IMR-90 (cell line): ENCODE results near the gene CD1B. TPM values are rescaled to one million over a fixed set of nuclear protein-coding genes. Genes with fewer than 3 reads are reported as not detected.

ENCODE experiments used
- ATAC-seq: fragments of 200-7000 bp; cut with Tn5 transposase; 2 replicates; pipeline ENCODE4 v1.9.1; 2020; ENCODE audit warnings: low read depth, mild to moderate bottlenecking, moderate library complexity
- BruUV-seq: library from RNA; stranded (reverse); fragments of 400-500 nt; replicated peaks from 2 replicates; lab custom pipeline; 2021; lab: Mats Ljungman, UMichigan
- CTCF ChIA-PET: fragments of 300-600 bp; formaldehyde crosslinking; extraction: SDS; loops from one replicate; lab custom pipeline; 2021; ENCODE audit warnings: antibody characterized with exemption; lab: Yijun Ruan, JAX
- POLR2A ChIA-PET: fragments of 300-600 bp; sonication (Branson Sonifier 250); formaldehyde crosslinking; loops from one replicate; lab custom pipeline; 2022; ENCODE audit warnings: antibody characterized with exemption; ENCODE audit not compliant: unreplicated experiment; lab: Charles Lee
- DNase-seq: peaks from one replicate; pipeline ENCODE4 v3.0.0; 2013
- H2AFZ ChIP-seq: replicated peaks from 2 replicates; pipeline ENCODE3; 2013; ENCODE audit warnings: low read length, mild to moderate bottlenecking; ENCODE audit not compliant: poor library complexity
- H2AK5ac ChIP-seq: 2 replicates; pipeline ENCODE4 v1.6.1; 2013; ENCODE audit warnings: low read depth, low read length, inconsistent platforms
- H2AK9ac ChIP-seq: replicated peaks from 2 replicates; pipeline ENCODE3; 2013; ENCODE audit warnings: mild to moderate bottlenecking, low read depth, low read length, moderate library complexity; ENCODE audit not compliant: poor library complexity
- H2BK120ac ChIP-seq: 2 replicates; pipeline ENCODE4 v1.6.1; 2013; ENCODE audit warnings: low read depth, low read length, inconsistent platforms
- H2BK15ac ChIP-seq: 3 replicates; pipeline ENCODE4 v1.6.1; 2013; ENCODE audit warnings: low read depth, low read length, inconsistent platforms
- H2BK20ac ChIP-seq: 2 replicates; pipeline ENCODE4 v1.6.1; 2013; ENCODE audit warnings: low read depth, mild to moderate bottlenecking, inconsistent platforms, low read length, moderate library complexity
- H2BK5ac ChIP-seq: 2 replicates; pipeline ENCODE4 v1.6.1; 2013; ENCODE audit warnings: mild to moderate bottlenecking, low read depth, low read length, inconsistent platforms; ENCODE audit not compliant: poor library complexity, severe bottlenecking
- H3K14ac ChIP-seq: replicated peaks from 2 replicates; pipeline ENCODE4 v1.6.1; 2013; ENCODE audit warnings: low read depth, low read length, inconsistent platforms
- H3K18ac ChIP-seq: 2 replicates; pipeline ENCODE4 v1.6.1; 2013; ENCODE audit warnings: low read depth, low read length, control low read depth
- H3K23ac ChIP-seq: 2 replicates; pipeline ENCODE4 v1.6.1; 2013; ENCODE audit warnings: low read depth, low read length, inconsistent platforms
- H3K27ac ChIP-seq: 2 replicates; pipeline ENCODE4 v1.5.1; 2013; ENCODE audit warnings: mild to moderate bottlenecking, control low read depth, low read length; ENCODE audit not compliant: insufficient read depth
- H3K27me3 ChIP-seq: 2 replicates; pipeline ENCODE4 v1.6.1; 2013; ENCODE audit warnings: low read length; ENCODE audit not compliant: control insufficient read depth, insufficient read depth
- H3K36me3 ChIP-seq: 2 replicates; pipeline ENCODE4 v1.6.1; 2013; ENCODE audit warnings: low read length, mixed read lengths; ENCODE audit not compliant: control insufficient read depth, insufficient read depth
- H3K4ac ChIP-seq: 2 replicates; pipeline ENCODE4 v1.6.1; 2013; ENCODE audit warnings: low read depth, low read length, inconsistent platforms
- H3K4me1 ChIP-seq: 2 replicates; pipeline ENCODE4 v1.6.1; 2013; ENCODE audit warnings: low read length, mixed read lengths; ENCODE audit not compliant: control insufficient read depth, insufficient read depth
- H3K4me2 ChIP-seq: 2 replicates; pipeline ENCODE4 v1.6.1; 2013; ENCODE audit warnings: low read depth, mild to moderate bottlenecking, control low read depth, low read length, moderate library complexity
- H3K4me3 ChIP-seq: 2 replicates; pipeline ENCODE4 v1.5.1; 2013; ENCODE audit warnings: low read depth, mild to moderate bottlenecking, control low read depth, low read length, moderate library complexity; ENCODE audit not compliant: insufficient read depth
- H3K56ac ChIP-seq: 2 replicates; pipeline ENCODE4 v1.6.1; 2013; ENCODE audit warnings: low read length, inconsistent platforms; ENCODE audit not compliant: insufficient read depth; ENCODE audit errors: extremely low read depth
- H3K79me1 ChIP-seq, 2 experiments: 2 replicates each; pipeline ENCODE4 v1.6.1; 2013; ENCODE audit warnings: low read length in 2 of 2, inconsistent platforms in 1 of 2, low read depth in 1 of 2
- H3K9ac ChIP-seq: 2 replicates; pipeline ENCODE4 v1.6.1; 2013; ENCODE audit warnings: low read depth, low read length, control low read depth
- H3K9me1 ChIP-seq: 2 replicates; pipeline ENCODE4 v1.6.1; 2013; ENCODE audit warnings: low read length, inconsistent platforms; ENCODE audit not compliant: insufficient read depth
- H3K9me3 ChIP-seq: 2 replicates; pipeline ENCODE4 v1.6.1; 2013; ENCODE audit warnings: low read length; ENCODE audit not compliant: control insufficient read depth, insufficient read depth
- H4K20me1 ChIP-seq: 2 replicates; pipeline ENCODE4 v1.6.1; 2013; ENCODE audit warnings: low read length, inconsistent platforms; ENCODE audit not compliant: insufficient read depth
- H4K5ac ChIP-seq: 2 replicates; pipeline ENCODE4 v1.6.1; 2013; ENCODE audit warnings: mild to moderate bottlenecking, low read depth, low read length, control low read depth
- H4K8ac ChIP-seq, 2 experiments: 2 replicates each; pipeline ENCODE4 v1.6.1; 2013; ENCODE audit warnings: low read depth in 2 of 2, low read length in 2 of 2, control low read depth in 1 of 2, inconsistent platforms in 1 of 2
- H4K91ac ChIP-seq: 2 replicates; pipeline ENCODE4 v1.6.1; 2013; ENCODE audit warnings: low read depth, low read length, inconsistent platforms; ENCODE audit not compliant: insufficient read depth
- CHD1 ChIP-seq: IDR thresholded peaks from 2 replicates; pipeline ENCODE4 v1.6.1; 2012; ENCODE audit warnings: low read depth, low read length, improper control_type of control experiment
- FOS ChIP-seq: fragments of 150-350 bp; IDR thresholded peaks from 2 replicates; pipeline ENCODE4 v1.6.1; 2016; ENCODE audit warnings: low read depth, low read length
- MAFK ChIP-seq: IDR thresholded peaks from 2 replicates; pipeline ENCODE4 v1.6.1; 2012; ENCODE audit warnings: low read depth, low read length, improper control_type of control experiment
- SMC3 ChIP-seq: fragments of 150-350 bp; IDR thresholded peaks from 2 replicates; pipeline ENCODE4 v1.6.1; 2016; ENCODE audit warnings: low read depth, mild to moderate bottlenecking, antibody characterized with exemption, low read length, moderate library complexity
- WGBS, 2 experiments: methylation state at CpG; one replicate each; pipeline versions ENCODE4 v1.1.5 to v1.1.7; 2013; ENCODE audit warnings: missing lambda C conversion rate in 2 of 2; ENCODE audit not compliant: insufficient read length in 1 of 2; ENCODE audit errors: extremely low coverage in 2 of 2; 5-methylcytosine and 5-hydroxymethylcytosine counted together
- dilution Hi-C: fragments of 300-500 bp; cut with HindIII; formaldehyde crosslinking; loops from one replicate; pipeline ENCODE4 v1.14.3; 2018; ENCODE audit warnings: low sequenced_read_pairs; ENCODE audit not compliant: unreplicated experiment
- in situ Hi-C: fragments of 300-500 bp; cut with MboI; formaldehyde crosslinking; loops from 3 replicates; pipeline ENCODE4 v1.14.3; 2019; ENCODE audit warnings: low sequenced_read_pairs, inconsistent platforms, mixed read lengths
- intact Hi-C: fragments of 100-400 bp; cut with micrococcal nuclease; formaldehyde crosslinking; loops from 2 replicates; pipeline ENCODE4 v1.10.0; 2022
- polyA plus RNA-seq, 3 experiments: library from polyadenylated mRNA; depleted of rRNA; stranded (reverse); fragments of >200 nt; gene quantifications; 2 replicates each; pipeline ENCODE4 v1.2.3, GENCODE V29; 2012; ENCODE audit warnings: low replicate concordance in 1 of 3
- total RNA-seq: library from RNA; depleted of rRNA; stranded (reverse); fragments of >200 nt; gene quantifications from 2 replicates; pipeline ENCODE4 v1.2.3, GENCODE V29; 2012

Gene CD1B
- total and polyA plus RNA-seq, 2 of the 4 experiments (the other 2 are of a cell fraction): not detected

GRCh38 chr1:158286941-158287346 lies 44.4 kb downstream of the CD1B start:
- no peak overlapping the region for H2BK5ac ChIP-seq
- dilution Hi-C loops: no loop called here
- H4K5ac ChIP-seq: no peak overlapping the region
- intact Hi-C loops: no loop called here
- ChIA-PET CTCF (no interaction called here), POLR2A (no interaction called here)
- H2AK5ac ChIP-seq: no peak overlapping the region
- H4K20me1 ChIP-seq: no peaks in the 10 kb centered on the region
- DNase-seq (no peak), ATAC-seq (no peak)
- H3K9ac ChIP-seq: no peak overlapping the region
- H3K9me1 ChIP-seq: no peaks in the 10 kb centered on the region
- no peak overlapping the region for H3K4ac ChIP-seq
- no peaks in the 10 kb centered on the region for H3K27me3 ChIP-seq
- H4K8ac ChIP-seq: no peak overlapping the region
- TF ChIP-seq MAFK (no peak), SMC3 (no peak), FOS (no peak), CHD1 (no peak)
- H2BK15ac ChIP-seq: no peak overlapping the region
- H3K14ac ChIP-seq: no peak overlapping the region
- no CpG with 5 or more reads among the region's 1 CpG for WGBS, 2 experiments
- no peak overlapping the region for H3K4me3 ChIP-seq
- H3K4me2 ChIP-seq: no peak overlapping the region
- no peak overlapping the region for H3K56ac ChIP-seq
- no peak overlapping the region for H4K91ac ChIP-seq
- no peaks in the 10 kb centered on the region for H3K79me1 ChIP-seq
- in situ Hi-C loops: no loop called here
- H2BK120ac ChIP-seq: no peak overlapping the region
- H3K9me3 ChIP-seq: no peaks in the 10 kb centered on the region
- BruUV-seq: no TSS peak
- no peak overlapping the region for H3K27ac ChIP-seq
- no peak overlapping the region for H2BK20ac ChIP-seq
- H3K36me3 ChIP-seq: no peaks in the 10 kb centered on the region
- no peak overlapping the region for H2AFZ ChIP-seq
- H3K4me1 ChIP-seq: no peaks in the 10 kb centered on the region
- no peak overlapping the region for H3K23ac ChIP-seq
- H3K18ac ChIP-seq: no peak overlapping the region
- H2AK9ac ChIP-seq: no peak overlapping the region
